ENCODE measurements around the gene GRIN3B. TPM values are rescaled to one million over a fixed set of nuclear protein-coding genes. Genes with fewer than 3 reads are reported as not detected.

GRIN3B gene
- total and polyA plus RNA-seq, 2 of the 4 experiments (the other 2 are of a cell fraction) = under 0.01 to 0.91 TPM

GRCh38 chr19:958967-959855 lies 41.0 kb upstream of the GRIN3B start:
- ChIA-PET CTCF (no interaction called here), POLR2A (ENCODE audit: unreplicated experiment) (no interaction called here)
- peak; percentile 44; the same call in 1 of the 2 replicates for TF ChIP-seq FOS (IDR thresholded peaks at IDR 0.05; ENCODE audit: low read depth, low read length)
- TF ChIP-seq MXI1 (IDR thresholded peaks at IDR 0.05; ENCODE audit: borderline replicate concordance, low read depth, low read length) = no peak
- no peak for TF ChIP-seq ELK1 (IDR thresholded peaks at IDR 0.05; ENCODE audit: borderline replicate concordance, low read depth, low read length)
- peak; percentile 55 for TF ChIP-seq CEBPB (IDR thresholded peaks at IDR 0.05; ENCODE audit: low read depth, low read length)
- TF ChIP-seq BHLHE40 (IDR thresholded peaks at IDR 0.05; ENCODE audit: low read depth, low read length) = peak; percentile 87
- H3K4me1 ChIP-seq (ENCODE audit: control insufficient read depth, insufficient read depth, low read length) = peaks cover 20% of the 10 kb centered on the region
- peaks cover 49% of the 10 kb centered on the region for H4K20me1 ChIP-seq (ENCODE audit: insufficient read depth, low read length)
- no peak overlapping the region for H4K5ac ChIP-seq (ENCODE audit: low read depth, low read length)
- peaks cover 44% of the 10 kb centered on the region for H3K36me3 ChIP-seq (ENCODE audit: control insufficient read depth, insufficient read depth, low read length)
- H3K9me1 ChIP-seq (ENCODE audit: insufficient read depth, low read length) = peaks cover 9% of the 10 kb centered on the region; the same call in 1 of the 2 replicates
- no peak overlapping the region for H3K23ac ChIP-seq (ENCODE audit: low read depth, low read length)
- H3K56ac ChIP-seq (ENCODE audit: extremely low read depth, insufficient read depth, low read length) = no peak overlapping the region
- H3K18ac ChIP-seq (ENCODE audit: low read depth, low read length) = no peak overlapping the region
- H2BK15ac ChIP-seq (ENCODE audit: low read depth, low read length) = no peak overlapping the region
- H3K4ac ChIP-seq (ENCODE audit: low read depth, low read length) = no peak overlapping the region
- H4K91ac ChIP-seq (ENCODE audit: insufficient read depth, low read depth, low read length) = no peak overlapping the region
- peaks cover 50 to 88% of the 10 kb centered on the region in 2 experiments for H3K79me1 ChIP-seq (ENCODE audit: low read depth in 1 of 2, low read length in 2 of 2)
- H3K9me3 ChIP-seq (ENCODE audit: control insufficient read depth, insufficient read depth, low read length) = no peaks in the 10 kb centered on the region
- H3K4me3 ChIP-seq (ENCODE audit: insufficient read depth, low read depth, low read length) = no peak overlapping the region
- in situ Hi-C loops (cut with MboI; ENCODE audit: low sequenced_read_pairs) = no loop called here
- WGBS, 2 experiments (ENCODE audit: extremely low coverage in 2 of 2, insufficient read length in 1 of 2) = 89% methylated on average over 21 of the region's 36 CpGs; no CpG with 5 or more reads in 1 of the 2 experiments
- peak overlapping the region; percentile 33; the same call in 1 of the 2 replicates for H2AK5ac ChIP-seq (ENCODE audit: low read depth, low read length)
- H3K9ac ChIP-seq (ENCODE audit: low read depth, low read length) = no peak overlapping the region
- no peak overlapping the region for H2AFZ ChIP-seq (replicated peaks; ENCODE audit: low read length, poor library complexity)
- H3K27ac ChIP-seq (ENCODE audit: insufficient read depth, low read length) = no peak overlapping the region
- intact Hi-C loops (cut with micrococcal nuclease) = no loop called here
- H2BK20ac ChIP-seq (ENCODE audit: low read depth, low read length) = no peak overlapping the region
- DNase-seq (peak; percentile 67), ATAC-seq (ENCODE audit: low read depth) (no peak)
- dilution Hi-C loops (cut with HindIII; ENCODE audit: low sequenced_read_pairs, unreplicated experiment) = no loop called here
- no peak overlapping the region for H2BK5ac ChIP-seq (ENCODE audit: low read depth, low read length, poor library complexity, severe bottlenecking)
- no peaks in the 10 kb centered on the region for H3K27me3 ChIP-seq (ENCODE audit: control insufficient read depth, insufficient read depth, low read length)
- no peak overlapping the region for H2AK9ac ChIP-seq (replicated peaks; ENCODE audit: low read depth, low read length, poor library complexity)
- H2BK120ac ChIP-seq (ENCODE audit: low read depth, low read length) = no peak overlapping the region
- no peak overlapping the region for H3K14ac ChIP-seq (replicated peaks; ENCODE audit: low read depth, low read length)
- no peak overlapping the region for H3K4me2 ChIP-seq (ENCODE audit: low read depth, low read length)
- BruUV-seq (replicated peaks) = no TSS peak
- H4K8ac ChIP-seq (ENCODE audit: low read depth in 2 of 2, low read length in 2 of 2) = no peak overlapping the region

All from IMR-90 (cell line).